Suppressor macrophage (primary cell): ENCODE results near the gene PNPLA1.
"Not testable (repeated sequence)": the region's sequence is repeated elsewhere in the genome, so short reads cannot be mapped to it uniquely, and the experiment has no call there.

Source experiments
- DNase-seq, 4 experiments: peaks; one replicate each; pipeline ENCODE4 v3.0.0-alpha.2; 2020 to 2022

PNPLA1 gene

GRCh38 chr6:36336779-36337241 is 67.0 kb downstream of the PNPLA1 start, which contains the start of gene BNIP5:
TSS of gene BNIP5 (minus strand) at chr6:36336888. CDS start at chr6:36330690, 6,198 bp downstream.
- DNase-seq, result no peak

DNA sequence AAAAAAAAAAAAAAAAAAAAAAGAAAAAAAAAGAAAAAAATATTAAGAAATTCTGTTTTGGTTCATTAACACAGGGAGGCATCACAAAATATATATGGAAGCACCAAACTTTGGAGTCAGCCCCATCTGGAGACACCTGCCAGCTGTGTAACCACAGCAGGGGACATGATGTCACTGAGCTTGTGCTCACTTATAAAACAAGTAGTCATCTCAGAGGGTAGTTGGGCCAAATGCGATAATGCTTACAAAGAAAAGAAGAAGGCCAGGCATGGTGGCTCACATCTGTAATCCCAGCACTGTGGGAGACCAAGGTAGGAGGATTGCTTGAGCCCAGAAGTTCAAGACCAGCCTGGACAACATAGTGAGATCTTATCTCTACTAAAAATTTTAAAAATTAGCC is 68.0 kb downstream of the PNPLA1 start:
- no peak for DNase-seq

- not testable (repeated sequence) for DNase-seq
Observed at GRCh38 chr6:36338223-36338622, 68.4 kb downstream of the PNPLA1 start.

GRCh38 chr6:36339146-36339545 is 69.3 kb downstream of the PNPLA1 start:
- DNase-seq, result no peak

DNA sequence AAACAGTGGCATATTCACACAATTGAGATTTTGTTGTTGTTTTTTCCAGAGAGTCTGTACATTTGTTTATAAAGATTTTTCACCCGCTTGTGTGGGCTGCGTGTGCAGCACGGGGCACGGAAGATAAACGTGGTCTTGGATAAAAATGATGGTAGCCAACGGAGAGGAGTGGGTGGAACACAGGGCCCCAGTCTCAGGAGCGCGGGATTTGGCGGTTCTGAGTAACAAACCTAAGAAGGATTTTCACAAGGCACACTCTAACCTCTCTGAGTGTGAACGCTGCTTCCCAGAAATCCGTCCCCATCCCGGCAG is 70.4 kb downstream of the PNPLA1 start:
- DNase-seq, result no peak

DNA sequence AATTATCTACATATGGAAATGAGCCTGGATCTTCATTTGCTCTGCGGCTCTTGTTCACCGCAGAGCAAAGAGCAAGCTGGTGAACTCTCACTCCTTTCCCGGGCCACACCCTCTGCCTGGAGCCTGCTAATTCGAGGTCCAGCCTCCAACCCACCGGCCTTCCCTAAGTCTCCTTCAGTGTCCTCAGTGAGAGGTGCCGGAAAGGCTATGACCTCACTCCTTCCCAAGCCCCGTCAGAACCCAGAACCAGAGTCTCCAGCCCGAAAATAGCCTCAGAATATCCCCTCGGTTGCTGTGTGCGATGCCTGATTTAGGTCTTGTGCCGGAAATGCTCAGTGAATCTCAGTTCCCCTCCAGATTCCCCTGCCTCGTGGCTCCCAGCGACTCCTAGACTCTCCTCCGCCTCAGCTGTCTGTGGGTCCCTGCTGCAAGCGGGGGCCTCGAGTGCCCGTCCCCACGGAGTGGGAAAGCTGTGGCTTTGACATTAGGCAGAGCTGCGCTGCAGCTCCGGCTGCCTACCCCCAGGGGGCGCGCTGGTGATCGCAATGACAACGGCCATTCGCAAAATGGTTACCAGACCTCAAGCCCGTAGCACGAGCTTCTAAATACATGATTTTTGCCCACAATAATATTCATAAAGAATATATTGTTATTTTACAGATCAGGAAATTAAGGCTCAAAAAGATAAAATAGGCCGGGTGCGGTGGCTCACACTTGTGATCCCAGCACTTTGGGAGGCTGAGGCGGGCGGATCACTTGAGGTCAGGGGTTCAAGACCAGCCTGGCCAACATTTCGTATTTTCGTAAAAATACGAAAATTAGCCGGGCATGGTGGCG is 71.0 kb downstream of the PNPLA1 start:
- DNase-seq, result peak; percentile 73 to 88 (median 82)

GRCh38 chr6:36343109-36343680 is 73.3 kb downstream of the PNPLA1 start:
- no peak for DNase-seq

DNA sequence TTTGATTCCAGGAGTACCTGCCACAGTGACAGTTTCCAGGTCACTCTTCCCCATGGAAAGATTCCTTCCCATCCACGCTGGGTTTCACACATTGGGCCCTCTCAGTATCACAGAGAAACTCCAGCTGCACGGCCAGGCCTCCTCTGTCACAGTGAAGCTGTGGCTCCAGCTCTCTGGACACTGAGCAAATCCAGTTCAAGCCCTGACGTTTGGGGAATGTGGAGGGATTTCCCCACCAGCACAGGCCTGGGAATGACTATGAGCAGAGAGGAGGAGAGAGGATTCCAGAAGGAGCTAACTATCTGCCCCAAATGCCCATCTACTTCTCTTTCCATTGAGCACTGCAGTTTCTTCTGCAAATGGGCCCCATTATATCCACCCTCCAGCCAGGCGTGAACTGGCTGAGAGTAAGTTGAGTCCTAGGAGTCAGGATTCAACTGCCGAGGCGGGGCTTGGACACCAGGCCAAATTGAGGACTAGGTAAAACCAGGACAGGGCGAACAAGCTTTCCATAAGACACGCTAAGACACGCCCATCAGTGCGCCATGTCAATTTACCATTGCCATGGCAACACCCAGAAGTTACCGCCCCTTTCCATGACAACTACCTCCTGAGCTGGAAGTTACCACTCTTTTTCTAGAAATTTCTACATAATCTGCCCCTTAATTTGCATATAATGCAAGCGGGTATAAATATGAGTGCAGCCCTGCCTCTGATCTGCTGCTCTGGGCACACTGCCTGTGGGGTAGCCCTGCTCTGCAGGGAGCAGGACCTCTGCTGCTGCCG is 76.0 kb downstream of the PNPLA1 start:
- no peak for DNase-seq

- no peak for DNase-seq
Observed at GRCh38 chr6:36346486-36347273, 76.8 kb downstream of the PNPLA1 start.

DNA sequence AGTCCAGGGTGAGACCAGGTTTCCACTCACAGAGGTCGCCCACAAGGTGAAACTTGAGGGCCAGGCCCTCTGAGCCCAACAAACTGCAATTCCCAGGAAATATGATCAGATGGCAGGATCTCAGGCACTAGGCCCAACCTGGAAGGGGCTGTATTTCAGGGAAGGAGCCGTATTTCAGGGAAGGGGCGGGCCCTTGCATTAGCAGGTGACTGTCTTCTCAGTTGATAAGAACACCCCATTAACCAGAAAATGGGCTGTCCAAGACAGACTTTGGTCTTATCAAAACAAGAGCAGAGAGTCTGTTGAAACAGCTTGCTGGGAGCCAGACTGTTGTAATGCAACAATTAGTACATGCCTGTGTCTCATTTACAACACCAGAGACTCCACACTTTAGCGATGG is 77.8 kb downstream of the PNPLA1 start:
- no peak for DNase-seq

DNA sequence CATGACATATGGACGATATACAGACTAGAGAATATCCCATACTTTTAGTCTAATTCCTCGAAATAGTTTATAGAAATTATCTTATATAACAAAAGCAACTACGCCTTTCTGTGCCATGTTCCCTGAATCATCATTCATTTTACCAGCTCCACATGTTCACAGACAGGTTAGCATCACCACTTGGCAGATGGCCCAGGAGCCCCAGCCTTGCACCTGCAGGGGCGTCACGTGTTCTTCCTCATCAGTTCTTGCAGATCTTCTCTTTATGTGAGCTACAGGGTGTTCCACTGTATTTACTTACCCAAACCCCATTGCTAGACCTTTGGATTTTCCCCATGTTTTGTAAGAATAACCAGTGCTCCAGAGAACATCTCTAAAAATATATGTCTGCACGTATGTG is 79.4 kb downstream of the PNPLA1 start:
- DNase-seq, result no peak

DNA sequence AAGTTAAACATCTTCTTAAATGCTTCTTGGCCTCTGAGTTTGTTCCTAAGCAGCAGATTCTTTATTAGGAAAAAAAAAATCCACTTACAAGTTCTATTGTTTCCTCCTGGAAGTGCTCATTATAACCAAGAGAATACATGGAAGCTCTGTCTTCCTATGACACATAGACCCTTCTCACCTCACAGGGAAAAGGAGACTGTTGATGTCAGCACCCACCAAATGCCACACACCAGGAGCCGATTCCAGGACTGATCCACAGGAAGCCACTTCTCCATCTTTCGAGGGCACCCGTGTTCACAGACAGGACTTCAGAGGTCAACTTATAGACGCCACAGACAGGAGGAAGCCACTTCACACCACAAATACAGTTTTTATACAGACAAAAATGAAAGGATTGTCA is 80.2 kb downstream of the PNPLA1 start:
- no peak for DNase-seq

- no peak for DNase-seq
Observed at GRCh38 chr6:36350681-36351571, 81.1 kb downstream of the PNPLA1 start.

DNA sequence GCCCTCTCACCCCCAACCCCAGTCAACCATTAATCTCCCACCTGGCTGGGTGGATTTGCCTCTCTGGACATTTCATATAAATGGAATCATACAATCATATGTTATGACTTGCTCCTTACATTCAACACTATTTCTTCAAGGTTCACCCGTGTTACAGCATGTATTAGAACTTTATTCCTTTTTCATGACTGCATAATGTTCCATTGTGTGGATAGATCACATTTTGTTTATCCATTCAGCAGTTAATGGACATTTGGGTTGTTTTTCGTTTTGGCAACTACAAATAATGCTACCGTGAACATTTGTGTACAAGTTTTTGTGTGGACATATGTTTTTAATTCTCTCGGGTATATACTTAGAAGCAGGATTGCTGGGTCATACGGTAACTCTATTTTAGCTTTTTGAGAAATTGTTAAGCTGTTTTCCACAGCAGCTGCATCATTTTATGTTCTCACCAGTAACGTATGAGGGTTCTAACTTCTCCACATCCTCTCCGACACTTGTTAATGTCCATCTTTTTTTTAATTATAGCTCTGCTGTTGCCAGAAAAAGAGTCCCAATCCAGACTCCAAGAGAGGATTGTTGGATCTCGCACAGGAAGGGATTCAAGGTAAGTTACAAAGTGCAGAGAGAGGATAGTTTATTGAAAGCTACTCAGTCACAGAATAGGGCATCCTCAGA is 82.8 kb downstream of the PNPLA1 start:
- DNase-seq, result no peak

GRCh38 chr6:36353411-36353915 is 83.6 kb downstream of the PNPLA1 start:
- DNase-seq, result peak in 3 of 4 experiments; percentile 10 to 42 (median 22)

GRCh38 chr6:36355819-36356218 is 86.0 kb downstream of the PNPLA1 start:
- DNase-seq, result peak in 2 of 4 experiments; percentile 26 to 40

- no peak for DNase-seq
Observed at GRCh38 chr6:36357872-36358225, 88.0 kb downstream of the PNPLA1 start.
